Fibroblast of lung (primary cell): Measurements from ENCODE around the gene PPIL6. TPM values are rescaled to one million over a fixed set of nuclear protein-coding genes. Genes with fewer than 3 reads are reported as not detected.

ENCODE experiments used
- DNase-seq, 2 donors: peaks; one replicate each; pipeline versions ENCODE4 v3.0.0 to v3.0.0-alpha.2; 2010; ENCODE audit warnings: low read depth in 2 of 2
- H2AFZ ChIP-seq: 2 replicates; pipeline ENCODE4 v1.5.1; 2012; ENCODE audit warnings: low read length, control low read depth, inconsistent platforms
- H3K27ac ChIP-seq: 2 replicates; pipeline ENCODE4 v1.5.1; 2011; ENCODE audit warnings: low read length, control low read depth; ENCODE audit not compliant: insufficient read depth
- H3K27me3 ChIP-seq: 2 replicates; pipeline ENCODE4 v1.5.1; 2011; ENCODE audit warnings: mild to moderate bottlenecking, low read length; ENCODE audit not compliant: control insufficient read depth, insufficient read depth
- H3K36me3 ChIP-seq: 2 replicates; pipeline ENCODE4 v1.5.1; 2011; ENCODE audit warnings: low read length; ENCODE audit not compliant: control insufficient read depth, insufficient read depth
- H3K4me1 ChIP-seq: 2 replicates; pipeline ENCODE4 v1.5.1; 2011; ENCODE audit warnings: low read length; ENCODE audit not compliant: control insufficient read depth, insufficient read depth; ENCODE audit errors: extremely low read depth
- H3K4me2 ChIP-seq: 2 replicates; pipeline ENCODE4 v1.5.1; 2011; ENCODE audit warnings: low read length, control low read depth; ENCODE audit not compliant: insufficient read depth; ENCODE audit errors: extremely low read depth
- H3K4me3 ChIP-seq, 4 experiments: fragments of 200-600 bp in 1 of 4; sonication (generic) in 1 of 4; replicated peaks in 1 of 4; 2 replicates each; pipeline ENCODE4 v1.5.1; 2011 to 2016; ENCODE audit warnings: low read length in 4 of 4, low read depth in 3 of 4, mild to moderate bottlenecking in 3 of 4, control low read depth in 2 of 4, inconsistent platforms in 1 of 4, mixed read lengths in 1 of 4; ENCODE audit not compliant: insufficient read depth in 1 of 4; ENCODE audit errors: control extremely low read depth in 1 of 4
- H3K79me2 ChIP-seq: 2 replicates; pipeline ENCODE4 v1.5.1; 2012; ENCODE audit warnings: mild to moderate bottlenecking, low read length, inconsistent platforms; ENCODE audit not compliant: control insufficient read depth, insufficient read depth
- H3K9ac ChIP-seq: 2 replicates; pipeline ENCODE4 v1.5.1; 2011; ENCODE audit warnings: mild to moderate bottlenecking, low read length, control low read depth; ENCODE audit not compliant: insufficient read depth
- H3K9me3 ChIP-seq: 2 replicates; pipeline ENCODE4 v1.5.1; 2012; ENCODE audit warnings: low read depth, low read length; ENCODE audit not compliant: control insufficient read depth, insufficient read depth
- H4K20me1 ChIP-seq: 2 replicates; pipeline ENCODE4 v1.5.1; 2011; ENCODE audit warnings: low read length; ENCODE audit not compliant: control insufficient read depth, insufficient read depth; ENCODE audit errors: extremely low read depth
- EZH2 ChIP-seq: IDR thresholded peaks from 2 replicates; pipeline ENCODE4 v1.5.1; 2012; ENCODE audit warnings: low read length, control low read depth, mild to moderate bottlenecking; ENCODE audit errors: missing control alignments
- polyA plus RNA-seq, 2 donors: library from polyadenylated mRNA; depleted of rRNA in 1 of 2; stranded (reverse) in 1 of 2; unstranded in 1 of 2; fragments of >200 nt; gene quantifications; 2 replicates each; pipeline ENCODE4 v1.2.1, GENCODE V29; 2011 to 2012; ENCODE audit warnings: missing spikeins in 1 of 2
- total RNA-seq: library from RNA; depleted of rRNA; stranded (reverse); fragments of >200 nt; gene quantifications from 2 replicates; pipeline ENCODE4 v1.2.1, GENCODE V29; 2014
- TF ChIP-seq, protein P1 (sequence below), 2 donors: IDR thresholded peaks in 1 of 2; conservative IDR thresholded peaks in 1 of 2; 1 replicate in 1 of 2; 2 replicates in 1 of 2; pipeline ENCODE4 v1.5.1; 2011 to 2012; ENCODE audit warnings: low read length in 2 of 2, control low read depth in 1 of 2, inconsistent platforms in 1 of 2, low read depth in 1 of 2, mild to moderate bottlenecking in 1 of 2

PPIL6 gene
- total and polyA plus RNA-seq, 2 donors (not counting 1 experiment from before 2014, with no cell fraction given): 0.78 to 5.0 TPM

DNA sequence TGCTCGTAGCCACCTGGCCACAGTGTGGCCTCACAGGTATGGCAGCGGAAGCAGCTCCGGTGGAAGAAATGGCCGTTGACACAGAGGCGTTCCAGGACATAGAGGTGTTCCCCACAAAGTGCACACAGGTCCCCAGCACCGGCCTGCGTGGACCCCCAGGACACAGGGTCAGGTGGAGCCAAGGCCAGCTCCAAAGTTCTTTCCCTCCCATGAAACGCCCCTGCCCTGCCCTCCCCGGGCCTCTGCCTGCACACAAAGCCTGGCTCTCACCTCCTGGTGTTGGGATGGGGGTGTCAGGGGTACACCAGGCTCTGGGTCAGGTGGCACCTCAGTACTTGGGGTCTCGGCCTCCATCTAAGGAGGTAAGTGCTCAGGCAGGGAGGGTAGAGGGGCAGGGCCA, 6.7 kb upstream of the PPIL6 start:
- no peak overlapping the region for H2AFZ ChIP-seq
- TF ChIP-seq, protein P1, sequence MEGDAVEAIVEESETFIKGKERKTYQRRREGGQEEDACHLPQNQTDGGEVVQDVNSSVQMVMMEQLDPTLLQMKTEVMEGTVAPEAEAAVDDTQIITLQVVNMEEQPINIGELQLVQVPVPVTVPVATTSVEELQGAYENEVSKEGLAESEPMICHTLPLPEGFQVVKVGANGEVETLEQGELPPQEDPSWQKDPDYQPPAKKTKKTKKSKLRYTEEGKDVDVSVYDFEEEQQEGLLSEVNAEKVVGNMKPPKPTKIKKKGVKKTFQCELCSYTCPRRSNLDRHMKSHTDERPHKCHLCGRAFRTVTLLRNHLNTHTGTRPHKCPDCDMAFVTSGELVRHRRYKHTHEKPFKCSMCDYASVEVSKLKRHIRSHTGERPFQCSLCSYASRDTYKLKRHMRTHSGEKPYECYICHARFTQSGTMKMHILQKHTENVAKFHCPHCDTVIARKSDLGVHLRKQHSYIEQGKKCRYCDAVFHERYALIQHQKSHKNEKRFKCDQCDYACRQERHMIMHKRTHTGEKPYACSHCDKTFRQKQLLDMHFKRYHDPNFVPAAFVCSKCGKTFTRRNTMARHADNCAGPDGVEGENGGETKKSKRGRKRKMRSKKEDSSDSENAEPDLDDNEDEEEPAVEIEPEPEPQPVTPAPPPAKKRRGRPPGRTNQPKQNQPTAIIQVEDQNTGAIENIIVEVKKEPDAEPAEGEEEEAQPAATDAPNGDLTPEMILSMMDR (conservative IDR thresholded peaks at IDR 0.05 in 1 of 2, IDR thresholded peaks at IDR 0.05 in 1 of 2; ENCODE audit: low read depth in 1 of 2, low read length in 2 of 2): no peak
- no peak for TF ChIP-seq EZH2
- H3K27me3 ChIP-seq: no peaks in the 10 kb centered on the region
- DNase-seq: no peak
- peaks cover 44% of the 10 kb centered on the region for H3K36me3 ChIP-seq
- H3K27ac ChIP-seq: no peak overlapping the region
- H3K4me1 ChIP-seq: no peaks in the 10 kb centered on the region
- no peaks in the 10 kb centered on the region for H4K20me1 ChIP-seq
- no peak overlapping the region for H3K9ac ChIP-seq
- no peak overlapping the region for H3K4me2 ChIP-seq
- no peaks in the 10 kb centered on the region for H3K9me3 ChIP-seq
- no peak overlapping the region for H3K4me3 ChIP-seq
- H3K79me2 ChIP-seq: no peaks in the 10 kb centered on the region

DNA sequence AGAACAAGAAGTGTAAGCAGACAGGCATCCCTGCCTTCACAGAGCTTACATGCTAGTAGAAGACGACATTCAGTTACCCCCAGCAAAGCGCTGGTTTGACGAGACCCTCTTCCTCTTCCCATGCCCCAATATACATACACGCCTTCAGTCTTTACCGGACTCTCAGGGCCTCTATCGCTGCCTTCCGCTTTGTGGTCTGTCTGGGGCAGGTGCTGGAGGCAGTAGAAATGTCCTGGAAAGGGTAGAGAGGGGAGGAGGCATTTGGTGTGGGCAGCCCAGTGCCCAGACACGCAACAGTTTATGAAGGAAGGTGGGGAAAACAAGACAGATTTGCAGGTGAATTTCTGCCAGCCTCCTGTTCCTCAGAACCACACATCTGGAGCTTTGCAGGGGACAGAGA, 6.1 kb upstream of the PPIL6 start:
- no peak overlapping the region for H3K9ac ChIP-seq
- DNase-seq: no peak
- H3K4me2 ChIP-seq: no peak overlapping the region
- H3K9me3 ChIP-seq: no peaks in the 10 kb centered on the region
- H3K79me2 ChIP-seq: no peaks in the 10 kb centered on the region
- H3K4me1 ChIP-seq: no peaks in the 10 kb centered on the region
- H3K4me3 ChIP-seq: no peak overlapping the region
- TF ChIP-seq, protein P1 (conservative IDR thresholded peaks at IDR 0.05 in 1 of 2, IDR thresholded peaks at IDR 0.05 in 1 of 2; ENCODE audit: low read depth in 1 of 2, low read length in 2 of 2): no peak
- TF ChIP-seq EZH2: no peak
- H3K36me3 ChIP-seq: peaks cover 39% of the 10 kb centered on the region
- no peak overlapping the region for H2AFZ ChIP-seq
- H3K27me3 ChIP-seq: no peaks in the 10 kb centered on the region
- no peak overlapping the region for H3K27ac ChIP-seq
- H4K20me1 ChIP-seq: no peaks in the 10 kb centered on the region

DNA sequence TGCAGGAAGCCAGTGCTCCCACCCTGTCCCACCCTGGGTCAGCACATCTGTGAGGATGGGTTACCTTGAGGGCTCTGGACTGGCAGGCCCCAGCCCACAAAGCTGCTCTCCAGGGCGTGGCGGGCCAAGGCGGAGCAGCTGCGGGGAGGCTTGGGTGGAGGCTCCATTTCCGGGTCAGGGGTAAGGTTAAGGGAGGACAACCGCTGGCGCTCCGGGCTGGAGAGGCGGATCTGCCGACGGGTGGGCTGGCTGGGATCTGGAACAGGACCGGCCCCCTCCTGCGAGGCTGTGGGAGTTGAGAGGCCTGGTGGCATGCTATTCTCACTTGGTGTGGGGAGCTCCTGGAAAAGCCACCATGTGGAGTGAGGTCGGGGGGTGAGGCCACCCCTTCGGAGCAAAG, 5.6 kb upstream of the PPIL6 start:
- Histone ChIP-seq H3K79me2 (no peaks in the 10 kb centered on the region), H3K27ac (no peak overlapping the region), H3K4me2 (no peak overlapping the region), H2AFZ (no peak overlapping the region), H3K4me1 (peaks cover 3% of the 10 kb centered on the region), H3K9ac (no peak overlapping the region), H3K4me3 (no peak overlapping the region), H4K20me1 (no peaks in the 10 kb centered on the region), H3K9me3 (no peaks in the 10 kb centered on the region), H3K27me3 (no peaks in the 10 kb centered on the region), H3K36me3 (peaks cover 38% of the 10 kb centered on the region)
- TF ChIP-seq, protein P1 (conservative IDR thresholded peaks at IDR 0.05 in 1 of 2, IDR thresholded peaks at IDR 0.05 in 1 of 2; ENCODE audit: low read depth in 1 of 2, low read length in 2 of 2): no peak
- no peak for TF ChIP-seq EZH2
- no peak for DNase-seq
